Activated naive CD8-positive, alpha-beta T cell (primary cell): ENCODE data around the gene RAPGEF1.

Experiments
- H3K27ac Mint-ChIP-seq: one replicate; pipeline ENCODE4 v1.8.0; 2021; ENCODE audit warnings: mixed read lengths
- H3K27me3 Mint-ChIP-seq: one replicate; pipeline ENCODE4 v1.8.0; 2021; ENCODE audit warnings: mixed read lengths
- H3K36me3 Mint-ChIP-seq: one replicate; pipeline ENCODE4 v1.8.0; 2021; ENCODE audit warnings: mixed read lengths
- H3K4me1 Mint-ChIP-seq: one replicate; pipeline ENCODE4 v1.8.0; 2021; ENCODE audit warnings: low read depth, mixed read lengths
- H3K4me3 Mint-ChIP-seq: one replicate; pipeline ENCODE4 v1.8.0; 2021; ENCODE audit warnings: mild to moderate bottlenecking, mixed read lengths
- H3K9me3 Mint-ChIP-seq: one replicate; pipeline ENCODE4 v1.8.0; 2021; ENCODE audit warnings: low read depth, mixed read lengths

The RAPGEF1 gene

GRCh38 chr9:131613921-131614320 is 126.0 kb downstream of the RAPGEF1 start:
- Mint-ChIP-seq H3K36me3 (peaks cover 15% of the 10 kb centered on the region), H3K9me3 (no peaks in the 10 kb centered on the region), H3K27me3 (no peaks in the 10 kb centered on the region), H3K4me1 (no peaks in the 10 kb centered on the region), H3K4me3 (no peak overlapping the region), H3K27ac (no peak overlapping the region)

DNA sequence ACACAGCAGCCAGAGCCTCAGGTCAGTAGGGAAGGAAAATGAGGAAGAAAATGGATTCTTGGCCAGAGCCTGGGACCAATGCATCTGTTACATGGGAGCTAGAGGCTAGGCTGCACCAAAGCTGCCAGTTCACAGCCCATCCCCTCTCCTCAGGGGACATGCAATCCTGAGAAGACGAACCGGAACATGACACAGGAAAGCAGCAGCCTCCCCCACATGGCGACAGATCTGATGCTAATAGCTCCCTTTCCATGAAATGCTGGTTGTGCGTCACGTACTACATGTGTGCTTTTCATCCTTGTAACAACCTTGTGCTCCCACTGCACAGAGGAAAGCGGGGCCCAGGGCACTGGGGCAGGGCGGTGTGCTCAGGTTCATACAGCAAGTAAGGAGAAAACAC is 127.0 kb downstream of the RAPGEF1 start:
- Mint-ChIP-seq H3K4me1 (no peaks in the 10 kb centered on the region), H3K9me3 (no peaks in the 10 kb centered on the region), H3K36me3 (peaks cover 13% of the 10 kb centered on the region), H3K4me3 (no peak overlapping the region), H3K27ac (no peak overlapping the region), H3K27me3 (no peaks in the 10 kb centered on the region)

- Mint-ChIP-seq H3K27me3 (no peaks in the 10 kb centered on the region), H3K4me3 (no peak overlapping the region), H3K27ac (no peak overlapping the region), H3K36me3 (peaks cover 11% of the 10 kb centered on the region), H3K4me1 (no peaks in the 10 kb centered on the region), H3K9me3 (no peaks in the 10 kb centered on the region)
These were observed 128.1 kb downstream of the RAPGEF1 start for GRCh38 chr9:131611586-131612315.

DNA sequence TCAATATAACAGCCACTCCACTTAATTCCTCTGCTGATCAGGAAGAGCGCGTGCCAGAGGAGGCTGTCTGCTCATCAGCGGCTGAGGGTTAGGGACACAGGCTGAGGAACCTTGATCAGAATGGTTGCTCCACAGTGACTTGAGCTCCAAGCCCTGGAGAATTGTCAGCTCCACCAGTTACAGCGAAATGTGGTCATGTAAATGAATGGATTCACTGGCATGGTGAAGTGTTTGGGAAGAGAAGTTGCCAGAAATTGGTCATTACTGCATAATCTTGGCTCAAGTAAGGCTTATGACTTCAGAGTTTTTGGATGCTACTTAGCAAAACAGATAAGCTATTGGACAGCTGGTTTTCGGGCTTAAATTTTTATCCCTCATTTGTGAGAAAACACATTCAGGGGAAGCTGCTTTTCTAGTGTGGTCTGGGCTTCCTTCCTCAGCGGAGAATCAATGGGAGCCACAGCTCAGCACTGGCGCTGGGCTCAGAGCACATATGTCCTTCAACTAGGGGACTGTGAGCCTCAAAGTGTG is 129.6 kb downstream of the RAPGEF1 start:
- H3K9me3 Mint-ChIP-seq: no peaks in the 10 kb centered on the region
- H3K27ac Mint-ChIP-seq: no peak overlapping the region
- no peaks in the 10 kb centered on the region for H3K4me1 Mint-ChIP-seq
- H3K36me3 Mint-ChIP-seq: peaks cover 3% of the 10 kb centered on the region
- H3K4me3 Mint-ChIP-seq: no peak overlapping the region
- no peaks in the 10 kb centered on the region for H3K27me3 Mint-ChIP-seq

DNA sequence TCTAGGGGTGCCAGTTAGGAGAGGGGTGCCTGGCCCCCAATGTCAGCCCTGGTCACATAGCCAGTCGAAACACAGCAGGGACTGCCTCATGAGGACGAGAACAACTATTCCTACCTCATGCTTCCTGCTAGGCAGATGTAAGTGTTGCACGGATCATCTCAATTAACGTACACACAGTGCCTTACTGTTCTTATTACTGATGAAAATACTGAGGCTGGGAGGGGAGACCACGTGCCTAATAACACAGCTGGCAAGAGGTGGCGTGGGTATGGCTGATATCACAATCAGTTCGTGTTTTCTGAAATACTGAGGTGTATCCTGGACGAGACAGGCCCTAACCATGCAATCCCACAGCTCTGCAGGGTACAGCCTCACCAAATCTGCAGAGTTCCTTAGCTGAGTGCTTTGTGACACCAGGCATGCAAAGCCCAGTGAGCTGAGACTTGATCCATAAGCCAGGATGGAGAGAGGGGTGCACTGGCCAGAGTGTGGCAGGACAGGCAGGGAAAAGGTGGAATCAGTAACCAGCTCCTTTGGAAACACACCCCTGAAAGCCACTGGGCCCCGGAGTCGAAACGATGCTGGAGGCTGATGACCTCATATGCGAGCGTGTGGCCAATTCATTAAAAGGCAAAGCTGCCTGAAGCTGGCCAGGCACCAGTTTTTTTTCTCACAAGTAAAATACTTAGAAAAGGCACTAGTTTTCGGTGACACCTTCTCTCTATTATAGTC is 130.6 kb downstream of the RAPGEF1 start:
- peaks cover 3% of the 10 kb centered on the region for H3K36me3 Mint-ChIP-seq
- H3K27me3 Mint-ChIP-seq: no peaks in the 10 kb centered on the region
- H3K4me3 Mint-ChIP-seq: no peak overlapping the region
- no peak overlapping the region for H3K27ac Mint-ChIP-seq
- H3K9me3 Mint-ChIP-seq: no peaks in the 10 kb centered on the region
- no peaks in the 10 kb centered on the region for H3K4me1 Mint-ChIP-seq

- Mint-ChIP-seq H3K4me1 (no peaks in the 10 kb centered on the region), H3K4me3 (no peak overlapping the region), H3K27me3 (no peaks in the 10 kb centered on the region), H3K36me3 (peaks cover 3% of the 10 kb centered on the region), H3K27ac (no peak overlapping the region), H3K9me3 (no peaks in the 10 kb centered on the region)
These were observed 131.3 kb downstream of the RAPGEF1 start for GRCh38 chr9:131608493-131609037.

DNA sequence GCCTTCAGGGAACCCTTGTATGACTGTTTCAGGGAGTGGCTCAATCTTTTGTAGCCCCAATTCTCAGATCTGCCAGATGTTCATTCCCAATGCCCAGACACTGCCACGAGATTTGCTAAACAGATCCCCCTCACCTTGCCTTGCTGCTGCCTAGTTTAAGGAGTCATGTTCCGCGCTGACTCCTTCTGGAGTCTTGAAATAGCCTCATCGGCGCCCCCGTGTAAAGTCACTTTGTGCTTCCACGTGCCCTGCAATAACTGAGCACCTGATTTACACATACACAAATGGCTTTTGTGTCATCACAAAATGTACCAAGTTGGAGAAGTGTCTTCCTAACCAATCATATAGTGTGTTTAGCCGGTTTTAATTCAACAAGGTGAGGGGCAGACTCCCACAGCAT is 132.3 kb downstream of the RAPGEF1 start:
- Mint-ChIP-seq H3K27ac (no peak overlapping the region), H3K4me3 (no peak overlapping the region), H3K36me3 (no peaks in the 10 kb centered on the region), H3K9me3 (no peaks in the 10 kb centered on the region), H3K4me1 (no peaks in the 10 kb centered on the region), H3K27me3 (no peaks in the 10 kb centered on the region)

DNA sequence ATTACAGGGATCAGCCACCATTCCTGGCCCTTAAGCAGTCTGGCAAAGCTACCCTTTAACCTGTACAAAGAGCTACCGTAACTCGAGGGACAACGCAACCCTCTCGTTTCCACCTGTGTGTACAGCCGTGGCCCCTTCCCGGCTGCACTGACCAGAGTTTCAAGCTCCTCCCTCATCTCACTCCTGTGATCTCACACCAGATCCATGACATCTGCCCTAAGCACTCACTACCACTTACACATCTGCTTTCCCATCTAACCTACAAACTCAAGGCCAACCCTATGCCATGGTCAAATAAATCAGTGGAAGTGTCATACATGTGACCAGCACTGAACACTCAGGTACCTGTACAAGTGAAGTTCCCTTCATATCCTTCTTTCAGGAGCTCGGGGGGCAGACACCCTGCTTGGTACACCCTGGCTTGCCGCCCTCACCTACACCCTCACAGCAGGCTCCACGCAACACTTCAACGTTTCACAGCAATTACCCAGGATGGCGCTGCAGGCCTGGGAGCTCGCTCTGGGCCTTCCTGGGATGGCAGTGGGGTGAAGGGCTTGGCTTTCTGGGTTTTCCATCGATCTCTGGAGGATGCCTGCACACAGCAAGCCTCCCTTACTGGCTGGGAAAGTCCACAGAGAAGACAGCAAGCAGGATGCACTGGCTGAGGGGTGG is 132.8 kb downstream of the RAPGEF1 start:
- Mint-ChIP-seq H3K4me3 (no peak overlapping the region), H3K4me1 (no peaks in the 10 kb centered on the region), H3K27me3 (no peaks in the 10 kb centered on the region), H3K9me3 (no peaks in the 10 kb centered on the region), H3K27ac (no peak overlapping the region), H3K36me3 (no peaks in the 10 kb centered on the region)

DNA sequence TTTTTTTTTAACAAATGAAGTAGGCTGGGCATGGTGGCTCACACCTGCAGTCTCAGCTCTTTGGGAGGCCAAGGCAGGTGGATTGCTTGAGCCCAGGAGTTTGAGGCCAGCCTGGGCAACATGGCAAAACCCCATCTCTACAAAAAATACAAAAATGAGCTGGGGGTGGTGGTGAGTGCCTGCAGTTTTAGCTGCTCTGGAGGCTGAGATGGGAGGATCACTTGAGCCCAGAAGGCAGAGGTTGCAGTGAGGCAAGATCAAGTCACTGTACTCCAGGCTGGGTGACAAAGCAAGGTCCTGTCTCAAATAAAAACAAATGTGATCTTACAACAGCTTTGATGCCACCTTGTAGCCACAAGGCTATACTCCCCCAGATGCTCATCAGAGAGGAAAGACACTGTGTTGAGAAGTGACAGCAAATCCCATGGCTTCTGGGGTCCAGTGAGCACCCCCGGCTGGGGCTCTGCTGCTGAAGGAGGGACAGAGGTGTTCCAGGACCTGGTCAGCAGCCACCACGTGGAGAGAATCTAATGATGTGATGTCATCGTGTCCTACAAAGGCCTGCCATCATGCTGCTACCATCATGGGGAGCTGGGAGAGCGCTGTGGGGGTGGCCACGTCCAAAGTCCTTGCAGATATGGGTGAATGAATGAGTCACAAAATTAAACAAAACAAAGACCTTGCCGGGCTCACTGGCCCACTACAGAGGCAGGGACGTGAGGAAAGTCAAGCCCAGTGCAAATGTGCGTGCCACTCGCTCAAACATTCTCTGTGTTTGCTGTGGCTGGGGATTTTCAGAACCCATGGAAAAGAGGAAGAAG is 133.9 kb downstream of the RAPGEF1 start:
- Mint-ChIP-seq H3K27ac (no peak overlapping the region), H3K27me3 (no peaks in the 10 kb centered on the region), H3K4me1 (no peaks in the 10 kb centered on the region), H3K36me3 (no peaks in the 10 kb centered on the region), H3K9me3 (no peaks in the 10 kb centered on the region), H3K4me3 (no peak overlapping the region)

DNA sequence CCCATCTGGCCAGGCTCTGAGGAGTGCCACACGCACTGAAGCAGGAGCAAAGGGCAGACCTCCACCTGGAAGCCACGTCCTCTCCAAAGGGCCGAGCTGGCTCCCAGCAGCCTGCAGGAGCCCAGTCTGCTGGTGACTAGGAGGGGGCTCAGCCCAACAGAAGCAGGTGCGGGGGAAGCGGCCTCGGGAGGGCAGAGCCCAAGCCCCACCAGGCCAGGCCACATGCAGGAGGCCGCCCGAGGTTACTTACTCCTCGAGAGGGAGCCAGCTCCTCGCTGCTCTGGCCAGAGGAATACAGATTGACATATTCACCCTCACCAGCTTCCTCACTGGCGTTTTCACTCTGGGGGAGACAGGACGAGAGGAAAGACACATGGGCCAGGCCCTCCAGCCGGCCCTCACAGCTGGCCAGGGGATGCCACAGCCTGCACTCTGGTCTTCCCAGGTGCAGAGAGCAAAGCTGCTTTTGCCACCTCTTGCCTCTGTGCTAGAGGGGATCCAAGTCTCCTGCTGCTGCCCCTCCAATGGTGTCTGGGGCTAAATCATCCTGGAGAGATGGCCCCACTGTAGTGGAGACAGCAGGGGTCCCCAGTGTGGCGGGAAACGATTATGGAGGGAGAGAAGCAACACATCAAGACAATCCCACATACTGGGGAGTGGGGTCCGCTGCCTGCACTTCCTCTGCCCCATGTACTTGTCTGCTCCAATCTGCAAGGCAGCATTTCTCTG is 136.0 kb downstream of the RAPGEF1 start:
- Mint-ChIP-seq H3K9me3 (no peaks in the 10 kb centered on the region), H3K4me1 (no peaks in the 10 kb centered on the region), H3K4me3 (no peak overlapping the region), H3K27ac (no peak overlapping the region), H3K36me3 (peaks cover 2% of the 10 kb centered on the region), H3K27me3 (no peaks in the 10 kb centered on the region)

GRCh38 chr9:131603199-131603598 is 136.7 kb downstream of the RAPGEF1 start:
- Mint-ChIP-seq H3K36me3 (peaks cover 2% of the 10 kb centered on the region), H3K9me3 (no peaks in the 10 kb centered on the region), H3K4me1 (no peaks in the 10 kb centered on the region), H3K4me3 (no peak overlapping the region), H3K27ac (no peak overlapping the region), H3K27me3 (no peaks in the 10 kb centered on the region)

DNA sequence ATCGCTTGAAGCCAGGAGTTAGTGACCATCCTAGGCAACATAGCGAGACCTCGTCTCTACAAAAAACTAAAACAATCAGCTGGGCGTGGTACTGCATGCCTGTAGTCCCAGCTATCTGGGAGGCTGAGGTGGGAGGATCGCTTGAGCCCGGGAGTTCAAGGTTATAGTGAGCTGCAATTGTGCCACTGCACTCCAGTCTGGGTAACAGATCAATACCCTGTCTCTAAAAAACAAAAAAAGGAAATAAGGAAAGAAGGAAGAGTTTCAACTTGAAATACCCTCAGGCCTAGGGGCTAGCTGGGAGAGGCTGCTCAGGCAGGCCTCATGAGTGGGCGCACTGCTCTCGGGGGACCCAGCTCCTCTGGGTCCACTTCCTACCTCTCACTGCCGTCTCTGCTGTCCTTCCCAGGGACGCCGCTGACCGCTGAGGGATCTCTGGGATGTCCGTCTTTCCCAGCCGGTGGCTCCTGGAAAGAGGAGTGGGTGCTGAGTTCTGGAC is 138.1 kb downstream of the RAPGEF1 start:
- no peaks in the 10 kb centered on the region for H3K27me3 Mint-ChIP-seq
- no peaks in the 10 kb centered on the region for H3K9me3 Mint-ChIP-seq
- peaks cover 2% of the 10 kb centered on the region for H3K36me3 Mint-ChIP-seq
- H3K4me3 Mint-ChIP-seq: no peak overlapping the region
- no peaks in the 10 kb centered on the region for H3K4me1 Mint-ChIP-seq
- H3K27ac Mint-ChIP-seq: no peak overlapping the region

- H3K36me3 Mint-ChIP-seq: peaks cover 2% of the 10 kb centered on the region
- no peaks in the 10 kb centered on the region for H3K27me3 Mint-ChIP-seq
- H3K9me3 Mint-ChIP-seq: no peaks in the 10 kb centered on the region
- no peak overlapping the region for H3K4me3 Mint-ChIP-seq
- H3K4me1 Mint-ChIP-seq: no peaks in the 10 kb centered on the region
- no peak overlapping the region for H3K27ac Mint-ChIP-seq
These were observed 141.8 kb downstream of the RAPGEF1 start for GRCh38 chr9:131598121-131598520.

DNA sequence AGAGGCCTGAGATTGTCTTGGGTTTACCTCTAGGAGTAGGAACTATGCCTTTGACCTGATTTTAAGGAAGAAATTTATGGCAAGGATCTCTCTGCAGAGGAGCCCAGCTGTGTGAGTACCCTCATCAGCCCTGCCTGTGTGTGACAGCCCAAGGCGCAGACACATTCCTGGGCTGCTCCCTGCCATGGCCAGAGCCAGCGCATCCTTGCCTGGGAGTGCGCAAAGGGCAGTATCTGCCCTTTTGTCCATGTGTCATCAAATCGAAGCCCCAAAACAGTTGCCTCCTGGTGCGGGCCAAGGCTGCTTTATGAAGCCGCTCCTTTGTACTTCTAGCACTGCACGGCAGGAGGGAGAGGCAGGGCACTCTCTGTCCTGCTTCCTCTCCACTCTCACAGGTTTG is 142.6 kb downstream of the RAPGEF1 start:
- Mint-ChIP-seq H3K36me3 (peaks cover 2% of the 10 kb centered on the region), H3K27me3 (no peaks in the 10 kb centered on the region), H3K27ac (no peak overlapping the region), H3K9me3 (no peaks in the 10 kb centered on the region), H3K4me1 (no peaks in the 10 kb centered on the region), H3K4me3 (no peak overlapping the region)
